ENCODE data around the gene KRTAP5-8.
"Not testable (repeated sequence)": the region's sequence is repeated elsewhere in the genome, so short reads cannot be mapped to it uniquely, and the experiment has no call there.

DNA sequence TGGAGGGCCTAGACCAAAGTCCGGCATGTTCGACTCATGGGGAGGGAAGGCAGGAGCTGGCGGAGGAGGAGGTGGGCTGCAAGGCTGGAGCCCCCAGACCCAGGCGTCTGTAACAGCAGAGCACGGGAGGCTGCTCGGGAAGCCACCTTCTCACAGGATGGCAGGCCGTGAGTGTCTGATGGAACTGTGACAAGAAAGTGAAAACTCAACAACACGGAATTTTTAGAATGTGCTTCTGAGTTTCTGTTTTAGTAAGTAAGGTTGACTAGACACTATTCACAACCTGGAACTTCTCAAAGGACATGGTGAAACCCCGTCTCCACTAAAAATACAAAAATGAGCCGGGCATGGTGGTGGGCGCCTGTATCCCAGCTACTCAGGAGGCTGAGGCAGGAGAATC, 2.1 kb downstream of the KRTAP5-8 start:
- TF ChIP-seq, protein P1, sequence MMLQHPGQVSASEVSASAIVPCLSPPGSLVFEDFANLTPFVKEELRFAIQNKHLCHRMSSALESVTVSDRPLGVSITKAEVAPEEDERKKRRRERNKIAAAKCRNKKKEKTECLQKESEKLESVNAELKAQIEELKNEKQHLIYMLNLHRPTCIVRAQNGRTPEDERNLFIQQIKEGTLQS (CRISPR knock-in tag; conservative IDR thresholded peaks at IDR 0.05) = not testable (repeated sequence)
- TF ChIP-seq, protein P2, sequence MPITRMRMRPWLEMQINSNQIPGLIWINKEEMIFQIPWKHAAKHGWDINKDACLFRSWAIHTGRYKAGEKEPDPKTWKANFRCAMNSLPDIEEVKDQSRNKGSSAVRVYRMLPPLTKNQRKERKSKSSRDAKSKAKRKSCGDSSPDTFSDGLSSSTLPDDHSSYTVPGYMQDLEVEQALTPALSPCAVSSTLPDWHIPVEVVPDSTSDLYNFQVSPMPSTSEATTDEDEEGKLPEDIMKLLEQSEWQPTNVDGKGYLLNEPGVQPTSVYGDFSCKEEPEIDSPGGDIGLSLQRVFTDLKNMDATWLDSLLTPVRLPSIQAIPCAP (CRISPR knock-in tag; IDR thresholded peaks at IDR 0.05) = not testable (repeated sequence)
